Stimulated activated CD4-positive, alpha-beta T cell treated with anti-CD3 and anti-CD28 coated beads, TNF-alpha, amount 100 ng/mL, for 24 hours (primary cell): ENCODE data around the gene SPATA9.

Experiments
- DNase-seq, 3 experiments: peaks; one replicate each; pipeline ENCODE4 v3.0.0-alpha.2; 2020; ENCODE audit warnings: low read depth in 3 of 3

SPATA9 gene, protein sequence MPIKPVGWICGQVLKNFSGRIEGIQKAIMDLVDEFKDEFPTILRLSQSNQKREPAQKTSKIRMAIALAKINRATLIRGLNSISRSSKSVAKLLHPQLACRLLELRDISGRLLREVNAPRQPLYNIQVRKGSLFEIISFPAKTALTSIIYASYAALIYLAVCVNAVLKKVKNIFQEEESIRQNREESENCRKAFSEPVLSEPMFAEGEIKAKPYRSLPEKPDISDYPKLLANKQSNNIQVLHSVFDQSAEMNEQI

DNA sequence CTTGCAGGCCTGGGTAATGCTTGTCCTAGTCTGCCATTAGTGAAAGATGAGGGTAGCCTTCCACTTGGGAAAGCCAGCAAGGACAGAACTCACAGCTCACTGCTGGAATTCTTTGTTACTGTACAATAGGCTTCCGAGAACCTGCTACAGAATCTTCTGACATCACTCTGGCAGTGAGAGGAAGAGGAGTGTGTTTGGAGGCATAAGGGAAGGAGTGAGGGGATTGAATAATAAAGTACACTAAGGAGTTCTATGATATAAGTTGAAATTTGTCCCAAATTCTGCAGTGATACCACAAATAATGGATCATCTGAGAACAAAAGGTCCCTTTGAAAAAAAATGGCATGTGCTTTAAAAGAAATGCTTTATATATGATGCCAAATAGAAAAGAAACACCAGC lies at the start of gene SPATA9:
TSS of gene SPATA9 (minus strand) at position 101 of the 400 bp plus-strand sequence. CDS start 137 bp downstream, outside the sequence.
- DNase-seq = no peak

- peak in 1 of 3 experiments; percentile 28 for DNase-seq
These were observed 49.1 kb upstream of the SPATA9 start for GRCh38 chr5:95731571-95732554.

GRCh38 chr5:95730730-95731570 lies 48.2 kb upstream of the SPATA9 start, which contains the start of gene RHOBTB3:
Gene RHOBTB3 (plus strand): TSS chr5:95731336. CDS start chr5:95731683, 347 bp downstream.
- DNase-seq = peak in 1 of 3 experiments; percentile 30

GRCh38 chr5:95730011-95730700 lies 47.4 kb upstream of the SPATA9 start:
- no peak for DNase-seq

DNA sequence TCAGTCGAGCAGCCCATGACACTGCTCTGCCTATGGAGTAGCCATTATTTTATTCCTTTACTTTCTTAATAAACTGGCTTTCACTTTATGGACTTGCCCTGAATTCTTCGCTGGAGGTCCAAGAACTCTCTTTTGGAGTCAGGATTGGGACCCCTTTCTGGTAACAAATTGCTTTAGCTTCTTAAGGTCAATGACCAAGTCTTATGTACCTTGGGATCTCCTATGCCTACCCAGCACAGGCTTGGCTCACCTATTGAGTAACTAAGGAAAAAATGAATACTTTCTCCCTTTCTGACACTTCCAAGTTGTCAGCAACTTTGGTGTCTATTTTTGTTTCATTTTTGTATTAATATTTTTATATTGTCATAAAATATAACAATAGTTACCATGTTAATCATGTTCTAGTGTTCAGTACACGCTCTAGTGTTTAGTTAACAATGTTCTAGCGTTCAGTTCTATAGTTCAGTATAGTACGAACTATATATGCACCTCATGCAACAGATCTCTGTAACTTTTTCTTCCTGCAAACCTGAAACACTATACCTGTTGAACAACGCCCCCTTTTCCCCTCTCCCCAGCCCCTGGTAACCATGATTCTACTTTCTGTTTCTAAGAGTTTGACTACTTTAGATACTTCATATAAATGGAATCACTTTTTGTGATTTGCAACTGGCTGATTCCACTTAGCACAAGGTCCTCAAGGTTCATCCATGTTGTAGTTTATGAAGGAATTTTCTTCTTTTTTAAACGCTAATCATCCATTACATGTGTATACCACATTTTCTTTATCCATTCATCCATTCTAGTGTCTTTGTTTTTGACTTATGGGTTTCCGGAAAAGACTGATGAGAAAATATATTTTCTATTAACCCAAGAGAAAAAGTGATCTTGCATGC lies 46.6 kb upstream of the SPATA9 start:
- DNase-seq = no peak

DNA sequence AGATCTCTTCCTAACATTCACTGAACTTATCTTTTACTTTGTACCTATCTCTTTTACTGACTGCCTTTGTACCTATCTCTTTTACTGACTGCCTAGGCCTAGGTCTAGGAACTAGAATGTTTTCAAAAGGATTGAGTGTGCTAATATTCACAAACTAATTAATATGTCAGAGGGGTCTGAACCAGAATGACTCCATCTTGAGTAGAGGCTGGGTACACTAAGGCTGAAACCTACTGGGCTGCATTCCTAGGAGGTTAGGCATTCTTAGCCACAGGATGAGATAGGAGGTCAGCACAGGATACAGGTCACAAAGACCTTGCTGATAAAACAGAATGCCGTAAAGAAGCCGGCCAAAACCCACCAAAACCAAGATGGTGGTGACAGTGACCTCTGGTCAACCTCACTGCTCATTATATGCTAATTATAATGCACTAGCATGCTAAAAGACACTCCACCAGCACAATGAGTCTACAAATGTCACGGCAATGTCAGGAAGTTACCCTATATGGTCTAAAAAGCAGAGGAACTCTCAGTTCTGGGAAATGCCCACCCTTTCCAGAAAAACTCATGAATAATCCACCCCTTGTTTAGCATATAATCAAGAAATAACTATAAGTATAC lies 45.8 kb upstream of the SPATA9 start:
- no peak for DNase-seq

- DNase-seq = no peak
These were observed 45.0 kb upstream of the SPATA9 start for GRCh38 chr5:95727764-95728191.

- no peak for DNase-seq
These were observed 44.3 kb upstream of the SPATA9 start for GRCh38 chr5:95726811-95727763.

- DNase-seq = no peak
These were observed 43.4 kb upstream of the SPATA9 start for GRCh38 chr5:95725937-95726810.

GRCh38 chr5:95725071-95725820 lies 42.5 kb upstream of the SPATA9 start:
- DNase-seq = no peak

DNA sequence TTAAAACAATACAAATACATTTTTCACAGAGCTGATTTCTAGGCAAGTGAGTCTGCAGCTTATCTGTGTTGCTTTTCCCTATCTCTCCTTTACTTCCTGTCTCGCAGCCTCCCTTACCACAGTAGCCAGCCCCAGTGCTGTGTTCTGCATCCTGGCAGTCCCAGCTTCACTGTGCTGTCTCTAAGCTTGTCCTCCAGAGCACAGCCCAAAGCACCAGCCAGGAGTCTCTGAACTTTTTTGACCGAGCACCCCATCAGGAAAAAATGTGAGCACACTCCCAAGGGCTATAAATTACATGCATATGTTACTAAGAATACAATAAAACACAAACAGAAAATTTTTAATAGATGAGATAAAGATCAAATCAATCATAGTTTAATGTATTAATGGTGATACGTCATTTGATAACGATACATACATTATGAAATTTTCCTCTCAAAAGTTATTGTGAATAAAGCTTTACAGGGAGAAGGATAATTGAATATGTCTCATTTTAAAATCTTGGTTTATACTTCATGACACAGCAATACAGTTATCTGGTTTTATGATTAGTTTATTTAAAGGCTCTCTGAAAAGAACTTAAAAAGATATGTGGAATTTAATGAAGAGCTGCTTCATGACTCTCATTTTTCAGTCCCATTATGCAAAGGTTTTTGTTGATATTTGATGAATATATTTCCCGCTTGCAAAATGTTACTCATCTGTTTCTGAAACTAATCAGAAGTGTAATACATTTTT lies 41.0 kb upstream of the SPATA9 start:
- DNase-seq = no peak

DNA sequence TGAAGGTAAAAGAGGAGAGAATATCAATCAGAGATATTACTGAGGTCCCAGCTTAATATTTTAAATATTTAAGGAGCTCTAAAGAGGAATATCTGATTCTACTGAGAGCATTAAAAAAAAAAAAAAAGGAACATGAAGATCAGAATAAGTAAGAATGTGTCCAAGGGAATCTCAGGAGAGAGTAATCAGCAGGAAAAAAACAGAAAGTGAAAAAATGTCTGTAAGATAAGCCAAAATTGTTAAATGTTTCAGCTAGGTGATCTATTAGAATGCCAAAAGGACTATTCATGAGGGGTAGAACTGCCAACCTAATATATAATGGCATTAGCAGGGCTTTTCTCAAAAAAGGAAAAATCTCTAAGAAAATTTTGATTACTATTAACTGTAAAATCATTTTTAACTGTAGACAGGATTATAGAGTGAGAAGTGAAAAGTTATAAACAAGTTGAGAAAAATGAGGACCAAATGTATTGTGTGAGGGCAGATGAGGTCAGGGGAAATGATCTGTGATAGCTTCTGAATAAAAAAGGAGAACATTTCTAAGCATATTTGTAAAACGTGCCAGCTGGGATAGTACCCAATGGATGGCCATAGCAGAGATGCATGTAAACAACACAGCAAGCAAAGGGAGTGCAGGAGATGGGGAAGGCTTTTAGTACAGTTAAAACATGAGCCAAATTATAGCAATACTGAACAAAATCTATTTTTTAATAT lies 38.9 kb upstream of the SPATA9 start:
- no peak for DNase-seq

- no peak for DNase-seq
These were observed 37.4 kb upstream of the SPATA9 start for GRCh38 chr5:95720094-95720786.

DNA sequence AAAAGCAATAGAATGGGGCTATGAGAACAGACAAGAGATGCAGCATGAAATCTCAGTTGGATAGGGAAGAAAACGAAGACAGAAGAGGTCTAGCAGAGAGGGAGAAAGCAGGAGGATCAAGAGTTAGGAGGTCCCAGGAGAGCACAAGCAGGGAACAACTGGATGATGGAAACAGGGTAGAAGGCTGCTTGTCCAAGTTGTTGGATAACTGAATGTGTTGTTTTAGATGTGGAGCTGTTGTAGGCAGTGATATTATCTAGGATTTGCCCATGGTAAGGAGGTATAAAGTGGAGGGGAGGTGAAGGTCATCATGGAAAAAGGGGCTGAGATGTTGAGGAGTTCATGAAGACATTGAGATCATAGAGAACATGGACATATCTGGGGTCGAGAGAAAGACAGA lies 35.9 kb upstream of the SPATA9 start:
- DNase-seq = no peak

DNA sequence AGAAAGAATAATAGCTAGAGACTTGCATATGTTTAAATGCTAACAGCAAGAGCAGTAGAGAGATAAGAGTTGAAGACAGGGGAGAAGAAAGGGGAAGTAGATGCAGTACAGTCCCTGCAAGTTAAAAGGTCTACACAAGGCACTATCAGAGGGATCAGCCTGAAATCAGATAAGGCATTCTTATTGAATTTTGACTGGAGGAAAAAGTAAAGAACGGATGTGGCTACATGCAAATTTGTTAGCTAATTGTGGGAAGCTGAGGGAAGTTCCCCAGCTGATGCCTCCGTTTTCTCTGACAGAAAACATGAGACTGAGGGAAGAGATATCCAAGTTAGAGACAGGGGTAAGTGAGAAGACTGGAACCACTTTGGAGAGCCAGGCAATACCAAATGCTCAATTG lies 35.4 kb upstream of the SPATA9 start:
- peak in 1 of 3 experiments; percentile 16 for DNase-seq
